Choroid plexus epithelial cell (primary cell): ENCODE results near the gene PRMT5.

Source experiments
- DNase-seq: peaks from one replicate; pipeline ENCODE4 v3.0.0-alpha.2; 2010; ENCODE audit warnings: low read depth
- H3K4me3 ChIP-seq: 2 replicates; pipeline ENCODE4 v1.5.1; 2011; ENCODE audit warnings: low read depth, mild to moderate bottlenecking, control low read depth, low read length, moderate library complexity
- TF ChIP-seq, protein P1 (sequence below): conservative IDR thresholded peaks from 2 replicates; pipeline ENCODE4 v1.5.1; 2011; ENCODE audit warnings: low read depth, mild to moderate bottlenecking, control low read depth, inconsistent platforms, low read length, moderate library complexity

The PRMT5 gene

DNA sequence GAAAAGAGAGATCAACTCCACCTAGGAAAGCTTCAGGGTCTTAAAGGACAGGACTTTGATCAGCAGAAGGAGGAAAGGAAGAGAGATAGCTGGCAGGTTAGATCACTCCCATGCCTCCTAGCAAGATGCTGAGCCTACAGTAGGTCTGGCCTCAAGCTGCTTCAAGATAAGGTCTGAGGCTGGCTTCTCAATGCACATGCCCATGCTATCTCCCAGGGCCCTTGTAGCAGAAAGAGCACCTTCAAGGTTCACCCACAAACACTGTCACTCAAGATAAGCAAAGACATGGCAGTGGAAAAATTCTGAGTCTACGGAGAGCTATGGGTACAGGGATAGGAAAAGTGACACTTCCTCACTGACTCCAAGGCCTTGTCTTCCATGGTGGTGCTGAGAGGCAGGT lies 31.8 kb downstream of the PRMT5 start:
- TF ChIP-seq, protein P1, sequence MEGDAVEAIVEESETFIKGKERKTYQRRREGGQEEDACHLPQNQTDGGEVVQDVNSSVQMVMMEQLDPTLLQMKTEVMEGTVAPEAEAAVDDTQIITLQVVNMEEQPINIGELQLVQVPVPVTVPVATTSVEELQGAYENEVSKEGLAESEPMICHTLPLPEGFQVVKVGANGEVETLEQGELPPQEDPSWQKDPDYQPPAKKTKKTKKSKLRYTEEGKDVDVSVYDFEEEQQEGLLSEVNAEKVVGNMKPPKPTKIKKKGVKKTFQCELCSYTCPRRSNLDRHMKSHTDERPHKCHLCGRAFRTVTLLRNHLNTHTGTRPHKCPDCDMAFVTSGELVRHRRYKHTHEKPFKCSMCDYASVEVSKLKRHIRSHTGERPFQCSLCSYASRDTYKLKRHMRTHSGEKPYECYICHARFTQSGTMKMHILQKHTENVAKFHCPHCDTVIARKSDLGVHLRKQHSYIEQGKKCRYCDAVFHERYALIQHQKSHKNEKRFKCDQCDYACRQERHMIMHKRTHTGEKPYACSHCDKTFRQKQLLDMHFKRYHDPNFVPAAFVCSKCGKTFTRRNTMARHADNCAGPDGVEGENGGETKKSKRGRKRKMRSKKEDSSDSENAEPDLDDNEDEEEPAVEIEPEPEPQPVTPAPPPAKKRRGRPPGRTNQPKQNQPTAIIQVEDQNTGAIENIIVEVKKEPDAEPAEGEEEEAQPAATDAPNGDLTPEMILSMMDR: no peak
- DNase-seq: no peak
- no peak overlapping the region for H3K4me3 ChIP-seq

DNA sequence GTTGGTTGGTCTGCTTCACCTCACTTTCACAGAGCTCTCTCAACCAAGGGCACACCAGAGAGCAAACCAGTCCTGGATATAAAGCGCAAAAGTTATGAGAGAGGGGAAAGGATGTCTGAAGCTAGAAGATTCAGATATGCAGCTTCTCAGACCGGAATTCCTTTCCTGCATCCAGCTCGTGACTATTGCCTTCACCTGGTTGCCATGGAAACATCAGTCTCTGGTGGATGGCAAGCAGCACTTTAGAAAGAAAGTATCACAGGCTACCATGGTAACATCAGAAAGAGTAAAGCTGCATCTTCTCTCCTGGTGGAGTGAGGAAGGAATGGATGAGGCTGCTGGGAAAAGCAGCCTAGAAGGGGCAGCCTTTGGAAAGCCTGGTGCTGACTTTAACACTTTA lies 32.4 kb downstream of the PRMT5 start:
- TF ChIP-seq, protein P1: no peak
- H3K4me3 ChIP-seq: no peak overlapping the region
- no peak for DNase-seq

DNA sequence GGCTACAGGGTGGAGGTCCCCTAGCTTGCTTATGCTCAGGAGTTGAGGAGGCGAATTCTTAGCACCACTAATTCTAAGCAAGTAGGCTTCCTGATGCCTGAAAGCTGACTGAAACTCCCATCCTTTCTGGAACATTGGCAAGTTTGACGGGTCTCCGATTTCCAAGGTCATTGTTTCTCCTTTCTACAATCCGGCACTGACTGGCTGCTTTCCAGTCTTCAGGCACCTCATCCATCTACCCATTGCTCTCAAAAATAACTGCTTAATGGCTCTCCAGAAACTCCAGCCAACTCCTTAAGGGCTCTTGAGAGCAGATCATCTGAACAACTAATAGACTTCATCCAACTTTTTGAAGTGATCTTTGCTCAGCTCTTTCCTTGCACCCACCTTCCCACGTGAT lies 32.8 kb downstream of the PRMT5 start:
- H3K4me3 ChIP-seq: no peak overlapping the region
- TF ChIP-seq, protein P1: no peak
- no peak for DNase-seq

DNA sequence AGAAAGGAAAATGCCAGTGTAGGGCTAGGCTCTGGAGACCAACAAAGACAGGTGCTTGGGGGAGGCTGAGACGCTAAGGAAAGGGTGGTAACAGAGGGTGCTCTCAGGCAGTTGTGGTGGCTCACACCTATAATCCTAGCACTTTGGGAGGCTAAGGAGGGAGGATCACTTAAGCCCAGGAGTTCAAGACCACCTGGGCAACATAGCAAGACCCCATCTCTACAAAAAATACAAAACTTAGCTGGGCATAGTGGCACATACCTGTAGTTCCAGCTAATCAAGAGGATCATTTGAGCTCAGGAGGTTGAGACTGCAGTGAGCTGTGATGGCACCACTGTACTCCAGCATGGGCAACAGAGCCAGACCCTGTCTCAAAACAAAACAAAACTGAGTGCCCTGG lies 33.8 kb downstream of the PRMT5 start:
- no peak overlapping the region for H3K4me3 ChIP-seq
- DNase-seq: no peak
- TF ChIP-seq, protein P1: no peak

DNA sequence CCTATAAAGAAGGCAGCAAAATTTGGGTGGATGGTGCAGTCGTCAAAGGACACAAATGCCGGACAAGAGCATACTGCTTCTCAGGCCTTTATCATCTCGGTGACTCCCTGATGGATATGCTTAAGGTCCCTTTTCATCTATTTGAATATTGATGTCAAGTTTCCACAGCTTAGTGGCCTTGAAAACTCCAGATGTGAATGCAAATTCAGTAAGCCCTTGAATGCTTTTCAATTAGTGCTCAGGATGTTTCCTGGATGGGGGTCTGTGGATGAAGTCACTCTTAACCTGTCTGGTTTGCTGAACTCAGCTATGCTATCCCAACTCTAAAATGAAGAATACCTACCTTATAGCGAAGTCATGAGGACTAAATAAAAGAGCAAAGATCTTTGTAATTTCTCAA lies 35.5 kb downstream of the PRMT5 start:
- no peak overlapping the region for H3K4me3 ChIP-seq
- TF ChIP-seq, protein P1: no peak

DNA sequence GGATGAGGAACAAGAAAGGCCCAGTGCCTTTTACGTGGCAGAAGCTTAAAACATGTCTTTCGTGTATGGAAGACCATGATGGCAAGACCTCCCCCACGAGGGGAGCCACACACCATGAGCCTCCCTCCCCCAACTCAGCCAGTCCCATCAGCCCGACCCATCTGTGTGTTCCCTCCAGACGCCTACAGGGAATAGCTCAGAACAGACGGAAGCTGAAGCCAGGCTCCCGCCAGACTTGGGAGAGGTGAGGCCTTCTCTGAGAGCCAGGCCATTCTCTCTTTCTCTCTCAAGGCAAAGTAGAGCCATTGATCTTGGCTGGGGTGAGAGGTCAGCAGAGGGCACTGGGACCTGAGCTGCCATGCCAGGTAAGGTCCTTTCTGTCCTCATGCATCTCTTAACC lies 36.7 kb downstream of the PRMT5 start:
- H3K4me3 ChIP-seq: no peak overlapping the region
- DNase-seq: no peak

More for the DNA sequence above, 35.5 kb downstream of the PRMT5 start:
- no peak for DNase-seq

DNA sequence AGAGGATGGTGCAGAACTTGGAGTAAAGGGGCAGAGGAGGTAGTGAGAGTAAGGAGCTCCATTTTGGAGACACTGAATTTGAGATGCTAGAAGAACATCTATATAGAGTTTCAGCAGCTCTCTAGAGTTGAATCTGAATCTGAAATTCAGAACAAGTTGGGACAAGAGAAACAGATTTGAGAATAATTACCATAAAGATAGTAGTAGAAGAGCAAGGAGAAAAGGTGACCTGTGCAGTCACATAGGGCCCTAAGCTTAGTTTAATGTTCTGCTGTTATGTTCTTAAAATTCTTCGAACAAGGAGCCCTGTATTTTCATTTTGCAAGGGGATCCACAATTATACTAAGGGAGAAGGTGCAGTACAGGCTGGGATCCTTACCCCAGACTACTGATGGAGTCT lies 38.8 kb downstream of the PRMT5 start:
- H3K4me3 ChIP-seq: no peak overlapping the region
- TF ChIP-seq, protein P1: no peak
- no peak for DNase-seq

More for the DNA sequence above, 36.7 kb downstream of the PRMT5 start:
- TF ChIP-seq, protein P1: no peak
